Thyroid gland (tissue), 4 donors: ENCODE measurements around the gene IGF2BP3. TPM values are rescaled to one million over a fixed set of nuclear protein-coding genes. Genes with fewer than 3 reads are reported as not detected.

Experiments used
- DNase-seq, 2 donors: peaks; one replicate each; pipeline ENCODE4 v3.0.0-alpha.2; 2019
- H3K27ac ChIP-seq, 3 donors: fragments of 200-600 bp; sonication (generic); 1 replicate in 2 of 3; 2 replicates in 1 of 3; pipeline ENCODE4 v1.5.1; 2016 to 2019; ENCODE audit warnings: mild to moderate bottlenecking in 1 of 3, moderate library complexity in 1 of 3
- H3K27me3 ChIP-seq: fragments of 200-600 bp; sonication (generic); one replicate; pipeline ENCODE4 v1.5.1; 2019
- H3K36me3 ChIP-seq, 2 donors: fragments of 200-600 bp; sonication (generic); one replicate each; pipeline ENCODE4 v1.5.1; 2016 to 2019
- H3K4me1 ChIP-seq, 2 donors: fragments of 200-600 bp; sonication (generic); one replicate each; pipeline ENCODE4 v1.5.1; 2017 to 2019
- H3K4me3 ChIP-seq, 3 donors: fragments of 200-600 bp; sonication (generic); replicated peaks in 1 of 3; 1 replicate in 2 of 3; 2 replicates in 1 of 3; pipeline ENCODE4 v1.5.1; 2016; ENCODE audit warnings: mild to moderate bottlenecking in 1 of 3
- H3K9me3 ChIP-seq: fragments of 200-600 bp; sonication (generic); one replicate; pipeline ENCODE4 v1.5.1; 2017
- CTCF ChIP-seq, 6 experiments: fragments of 200-600 bp in 3 of 6; fragments of 450-650 bp in 3 of 6; sonication (generic) in 3 of 6; IDR thresholded peaks; one replicate each; pipeline ENCODE4 v1.5.1; 2016 to 2019; ENCODE audit warnings: antibody characterized with exemption in 6 of 6, mild to moderate bottlenecking in 2 of 6, inconsistent platforms in 1 of 6, moderate library complexity in 1 of 6
- POLR2A ChIP-seq, 2 donors: fragments of 450-650 bp; IDR thresholded peaks; one replicate each; pipeline ENCODE4 v1.6.1; 2017; ENCODE audit warnings: antibody characterized with exemption in 2 of 2, mild to moderate bottlenecking in 2 of 2, moderate library complexity in 1 of 2
- WGBS, 2 donors: methylation state at CpG; one replicate each; pipeline ENCODE4 v1.1.5; 2017; 5-methylcytosine and 5-hydroxymethylcytosine counted together
- intact Hi-C: fragments of 100-400 bp; cut with DNase I; formaldehyde crosslinking; loops from one replicate; pipeline ENCODE4 v1.15.1; 2023
- small RNA-seq: library from RNA; depleted of rRNA; stranded (forward); fragments of <200 nt; gene quantifications from one replicate; pipeline ENCODE3, GENCODE V24; 2016
- total RNA-seq, 4 donors: library from RNA; depleted of rRNA; stranded (reverse); fragments of >200 nt; gene quantifications; one replicate each; pipeline ENCODE4 v1.2.3, GENCODE V29; 2016

The IGF2BP3 gene
- total RNA-seq, 4 donors from 2014 or later, result 0.67 to 5.2 (median 3.4) TPM

GRCh38 chr7:23261843-23262452, 208.3 kb downstream of the IGF2BP3 start:
- TF ChIP-seq POLR2A (IDR thresholded peaks at IDR 0.05) (no peak), CTCF (IDR thresholded peaks at IDR 0.05) (peak; percentile 30 to 88 (median 52))
- Histone ChIP-seq H3K27me3 (no peaks in the 10 kb centered on the region), H3K4me1 (no peaks in the 10 kb centered on the region), H3K36me3 (no peaks in the 10 kb centered on the region), H3K4me3 (no peak overlapping the region), H3K27ac (no peak overlapping the region), H3K9me3 (no peaks in the 10 kb centered on the region)
- intact Hi-C loops, result no loop called here
- WGBS, 2 donors, result 5% methylated on average over 7 of the region's 7 CpGs
- peak; percentile 32 to 54 for DNase-seq

DNA sequence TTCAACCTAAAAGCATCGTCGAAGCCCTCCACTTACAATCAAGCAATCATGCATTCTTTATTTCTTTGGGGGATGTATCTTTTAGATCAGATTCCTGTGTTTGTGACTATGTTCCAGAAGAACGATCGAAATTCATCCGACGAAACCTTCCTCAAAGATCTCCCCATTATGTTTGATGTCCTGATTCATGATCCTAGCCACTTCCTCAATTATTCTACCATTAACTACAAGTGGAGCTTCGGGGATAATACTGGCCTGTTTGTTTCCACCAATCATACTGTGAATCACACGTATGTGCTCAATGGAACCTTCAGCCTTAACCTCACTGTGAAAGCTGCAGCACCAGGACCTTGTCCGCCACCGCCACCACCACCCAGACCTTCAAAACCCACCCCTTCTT, 209.9 kb downstream of the IGF2BP3 start:
- no peak overlapping the region for H3K27ac ChIP-seq
- H3K9me3 ChIP-seq, result no peaks in the 10 kb centered on the region
- H3K4me3 ChIP-seq, result no peak overlapping the region
- intact Hi-C loops, result no loop called here
- H3K4me1 ChIP-seq, result no peaks in the 10 kb centered on the region
- DNase-seq, result no peak
- H3K36me3 ChIP-seq, result no peaks in the 10 kb centered on the region
- no peaks in the 10 kb centered on the region for H3K27me3 ChIP-seq
- TF ChIP-seq CTCF (IDR thresholded peaks at IDR 0.05) (no peak), POLR2A (IDR thresholded peaks at IDR 0.05) (no peak)
- WGBS, 2 donors, result 86 to 87% methylated on average over 10 of the region's 10 CpGs

Small RNA genes within 50 kb of the gene (small RNA-seq; reads per million reads assigned to genes)
- gene AC079780.1 (not detected), gene RF00019 (not detected), gene RNU7-143P (not detected), gene SNORD65C (not detected)

Other genes with a start within 250 kb of the IGF2BP3 start
- 10 to 100 TPM; 31.4 to 84.8 (median 69.9) TPM for gene GPNMB, start 223.7 kb downstream of the IGF2BP3 start, total RNA-seq
- gene MALSU1, start 171.2 kb downstream of the IGF2BP3 start, total RNA-seq, result 100 to 1,000 TPM in 2 of 4 donors, 10 to 100 TPM in 2; 76.1 to 211 (median 95.7) TPM
- 10 to 100 TPM; 31.6 to 49.0 (median 42.8) TPM for gene TRA2A, start 61.5 kb upstream of the IGF2BP3 start, total RNA-seq
- gene CCDC126, start 126.9 kb upstream of the IGF2BP3 start, total RNA-seq, result 10 to 100 TPM; 21.1 to 26.8 (median 23.9) TPM
- gene FAM221A, start 209.7 kb upstream of the IGF2BP3 start, total RNA-seq, result 10 to 100 TPM; 12.9 to 28.2 (median 14.9) TPM
- 1 to 10 TPM in 2 of 4 donors, under 1 TPM in 2; 0.27 to 2.3 (median 0.70) TPM for gene STK31, start 239.7 kb upstream of the IGF2BP3 start, total RNA-seq